Upper lobe of left lung (tissue), 4 donors: ENCODE data around the gene XRRA1.

ENCODE experiments used
- POLR2A ChIP-seq, 4 donors: fragments of 450-650 bp; IDR thresholded peaks; one replicate each; pipeline ENCODE4 v1.5.1; 2016 to 2017; ENCODE audit warnings: antibody characterized with exemption in 4 of 4, mild to moderate bottlenecking in 2 of 4
- TF ChIP-seq, protein P1 (sequence below), 6 experiments: fragments of 450-650 bp in 4 of 6; fragments of 200-600 bp in 2 of 6; sonication (generic) in 2 of 6; IDR thresholded peaks; one replicate each; pipeline ENCODE4 v1.5.1; 2016 to 2019; ENCODE audit warnings: antibody characterized with exemption in 6 of 6

DNA sequence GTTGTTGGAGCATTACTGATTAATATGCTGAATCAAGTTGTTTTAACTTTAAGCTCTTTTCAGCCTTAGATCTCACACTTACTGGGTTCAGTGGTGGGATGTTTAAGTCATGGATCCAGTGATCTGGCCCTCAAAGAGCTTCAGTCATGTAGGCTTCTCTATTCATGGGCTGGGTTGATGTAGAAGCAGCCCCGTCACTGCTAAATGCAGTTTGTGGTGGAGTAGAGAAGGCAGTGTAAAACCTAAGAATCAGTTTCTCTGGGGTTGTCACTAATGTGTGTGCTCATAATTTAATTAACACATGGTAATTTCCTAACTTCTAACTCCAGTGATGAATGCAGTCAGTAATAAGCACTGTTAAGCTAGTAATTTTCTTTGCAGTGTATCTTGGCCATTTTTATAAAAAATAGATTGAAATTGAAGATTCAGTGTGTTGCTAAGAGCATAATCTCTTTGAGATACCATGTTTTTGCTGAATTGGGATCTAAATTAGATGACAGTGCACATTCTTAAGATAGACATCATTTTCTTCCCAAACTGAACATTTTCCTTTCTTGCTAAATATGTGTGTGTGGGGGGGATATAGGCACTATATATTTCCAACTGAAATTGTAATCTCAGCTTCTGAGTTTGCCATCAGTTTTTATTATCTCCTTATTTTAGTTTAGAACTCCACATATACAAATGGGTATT is 9.2 kb upstream of the XRRA1 start:
- TF ChIP-seq, protein P1, sequence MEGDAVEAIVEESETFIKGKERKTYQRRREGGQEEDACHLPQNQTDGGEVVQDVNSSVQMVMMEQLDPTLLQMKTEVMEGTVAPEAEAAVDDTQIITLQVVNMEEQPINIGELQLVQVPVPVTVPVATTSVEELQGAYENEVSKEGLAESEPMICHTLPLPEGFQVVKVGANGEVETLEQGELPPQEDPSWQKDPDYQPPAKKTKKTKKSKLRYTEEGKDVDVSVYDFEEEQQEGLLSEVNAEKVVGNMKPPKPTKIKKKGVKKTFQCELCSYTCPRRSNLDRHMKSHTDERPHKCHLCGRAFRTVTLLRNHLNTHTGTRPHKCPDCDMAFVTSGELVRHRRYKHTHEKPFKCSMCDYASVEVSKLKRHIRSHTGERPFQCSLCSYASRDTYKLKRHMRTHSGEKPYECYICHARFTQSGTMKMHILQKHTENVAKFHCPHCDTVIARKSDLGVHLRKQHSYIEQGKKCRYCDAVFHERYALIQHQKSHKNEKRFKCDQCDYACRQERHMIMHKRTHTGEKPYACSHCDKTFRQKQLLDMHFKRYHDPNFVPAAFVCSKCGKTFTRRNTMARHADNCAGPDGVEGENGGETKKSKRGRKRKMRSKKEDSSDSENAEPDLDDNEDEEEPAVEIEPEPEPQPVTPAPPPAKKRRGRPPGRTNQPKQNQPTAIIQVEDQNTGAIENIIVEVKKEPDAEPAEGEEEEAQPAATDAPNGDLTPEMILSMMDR (IDR thresholded peaks at IDR 0.05): no peak
- no peak for TF ChIP-seq POLR2A (IDR thresholded peaks at IDR 0.05)
